ENCODE data around the gene HOXA10.

Gene HOXA10

GRCh38 chr7:27194002-27194352 is 19.9 kb upstream of the HOXA10 start:
- H3K4me3 ChIP-seq (ENCODE audit: low read depth in 1 of 2, low read length in 2 of 2), result no peak overlapping the region

GRCh38 chr7:27193335-27194001 is 19.3 kb upstream of the HOXA10 start:
- Histone ChIP-seq H3K9ac (ENCODE audit: low read depth, low read length) (no peak overlapping the region), H3K27ac (ENCODE audit: low read length) (no peak overlapping the region), H3K4me2 (ENCODE audit: insufficient read depth, low read length) (no peak overlapping the region)

More at GRCh38 chr7:27194002-27194352, 19.9 kb upstream of the HOXA10 start:
- ATAC-seq (ENCODE audit: insufficient read depth, low read depth) (no peak), DNase-seq (no peak)
- Histone ChIP-seq H3K4me1 (ENCODE audit: insufficient read depth, low read length) (peaks cover 20% of the 10 kb centered on the region), H3K36me3 (ENCODE audit: insufficient read depth, low read length) (no peaks in the 10 kb centered on the region), H3K27ac (ENCODE audit: low read length) (no peak overlapping the region), H2AFZ (ENCODE audit: low read depth, low read length) (no peak overlapping the region), H3K79me2 (ENCODE audit: insufficient read depth, low read length) (no peaks in the 10 kb centered on the region), H3K9me3 (ENCODE audit: insufficient read depth, low read length, severe bottlenecking) (no peaks in the 10 kb centered on the region), H3K9ac (ENCODE audit: low read depth, low read length) (no peak overlapping the region), H4K20me1 (ENCODE audit: insufficient read depth, low read length) (no peaks in the 10 kb centered on the region), H3K4me2 (ENCODE audit: insufficient read depth, low read length) (no peak overlapping the region), H3K27me3 (ENCODE audit: insufficient read depth, low read length, poor library complexity) (peaks cover 12% of the 10 kb centered on the region)
- TF ChIP-seq CTCF (IDR thresholded peaks at IDR 0.05; ENCODE audit: borderline replicate concordance, extremely low read depth, low read length, poor library complexity, severe bottlenecking) (no peak), EZH2 (IDR thresholded peaks at IDR 0.05; ENCODE audit: borderline replicate concordance, low read depth, low read length, severe bottlenecking) (no peak)

GRCh38 chr7:27192546-27193334 is 18.6 kb upstream of the HOXA10 start:
- Histone ChIP-seq H3K9ac (ENCODE audit: low read depth, low read length) (no peak overlapping the region), H3K36me3 (ENCODE audit: insufficient read depth, low read length) (no peaks in the 10 kb centered on the region), H3K4me3 (ENCODE audit: low read depth in 1 of 2, low read length in 2 of 2) (no peak overlapping the region), H3K4me2 (ENCODE audit: insufficient read depth, low read length) (no peak overlapping the region), H3K79me2 (ENCODE audit: insufficient read depth, low read length) (no peaks in the 10 kb centered on the region), H4K20me1 (ENCODE audit: insufficient read depth, low read length) (no peaks in the 10 kb centered on the region), H3K9me3 (ENCODE audit: insufficient read depth, low read length, severe bottlenecking) (no peaks in the 10 kb centered on the region), H3K27ac (ENCODE audit: low read length) (no peak overlapping the region), H3K4me1 (ENCODE audit: insufficient read depth, low read length) (peaks cover 21% of the 10 kb centered on the region), H2AFZ (ENCODE audit: low read depth, low read length) (no peak overlapping the region), H3K27me3 (ENCODE audit: insufficient read depth, low read length, poor library complexity) (peaks cover 12% of the 10 kb centered on the region)
- DNase-seq (no peak), ATAC-seq (ENCODE audit: insufficient read depth, low read depth) (no peak)
- no peak for TF ChIP-seq EZH2 (IDR thresholded peaks at IDR 0.05; ENCODE audit: borderline replicate concordance, low read depth, low read length, severe bottlenecking)
- no peak for TF ChIP-seq CTCF (IDR thresholded peaks at IDR 0.05; ENCODE audit: borderline replicate concordance, extremely low read depth, low read length, poor library complexity, severe bottlenecking)

More at GRCh38 chr7:27193335-27194001, 19.3 kb upstream of the HOXA10 start:
- H3K9me3 ChIP-seq (ENCODE audit: insufficient read depth, low read length, severe bottlenecking), result no peaks in the 10 kb centered on the region
- no peak overlapping the region for H3K4me3 ChIP-seq (ENCODE audit: low read depth in 1 of 2, low read length in 2 of 2)
- no peak overlapping the region for H2AFZ ChIP-seq (ENCODE audit: low read depth, low read length)
- ATAC-seq (ENCODE audit: insufficient read depth, low read depth), result no peak
- H4K20me1 ChIP-seq (ENCODE audit: insufficient read depth, low read length), result no peaks in the 10 kb centered on the region
- TF ChIP-seq CTCF (IDR thresholded peaks at IDR 0.05; ENCODE audit: borderline replicate concordance, extremely low read depth, low read length, poor library complexity, severe bottlenecking) (no peak), EZH2 (IDR thresholded peaks at IDR 0.05; ENCODE audit: borderline replicate concordance, low read depth, low read length, severe bottlenecking) (no peak)
- no peaks in the 10 kb centered on the region for H3K36me3 ChIP-seq (ENCODE audit: insufficient read depth, low read length)
- peaks cover 12% of the 10 kb centered on the region for H3K27me3 ChIP-seq (ENCODE audit: insufficient read depth, low read length, poor library complexity)
- H3K4me1 ChIP-seq (ENCODE audit: insufficient read depth, low read length), result peaks cover 20% of the 10 kb centered on the region
- no peak for DNase-seq
- no peaks in the 10 kb centered on the region for H3K79me2 ChIP-seq (ENCODE audit: insufficient read depth, low read length)
